Measurements from ENCODE around the gene MTMR3. TPM values are rescaled to one million over a fixed set of nuclear protein-coding genes. Genes with fewer than 3 reads are reported as not detected.
A peak's percentile ranks its signal among the peaks of the same experiment; 100 is the strongest.

Gene MTMR3
- total and polyA plus RNA-seq, 2 donors from 2014 or later, result 9.6 to 56.2 TPM

DNA sequence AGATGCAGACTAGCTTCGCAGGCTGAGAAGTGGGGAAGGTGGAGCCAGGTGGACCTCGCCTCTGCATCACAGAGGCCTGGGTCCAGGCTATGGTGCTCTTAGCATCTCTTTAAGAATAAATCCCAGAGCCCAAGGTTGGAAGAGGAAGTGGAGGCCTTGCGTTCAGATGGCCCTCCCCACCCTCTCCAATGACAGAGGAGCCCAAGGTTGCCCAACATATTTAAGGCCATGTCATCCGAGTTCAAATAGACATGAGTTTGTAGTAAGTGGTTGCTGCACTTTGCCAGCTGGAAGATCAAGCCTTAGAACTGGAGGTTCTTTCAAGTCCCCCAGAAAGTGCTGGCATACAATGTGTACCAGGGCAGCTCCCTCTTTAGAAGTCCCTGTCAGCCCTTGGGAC lies 150.2 kb downstream of the MTMR3 start:
- no peak overlapping the region for H3K27ac ChIP-seq (ENCODE audit: low read depth in 2 of 2, low read length in 2 of 2)
- peaks cover 0 to 8% (median 0%) of the 10 kb centered on the region in 3 donors for H3K36me3 ChIP-seq (ENCODE audit: control insufficient read depth in 2 of 3, insufficient read depth in 3 of 3, low read length in 3 of 3)
- no peak for DNase-seq
- no peak for FAIRE-seq
- intact Hi-C loops (cut with DNase I), result no loop called here
- H3K4me3 ChIP-seq (ENCODE audit: low read length in 3 of 3), result no peak overlapping the region
- no peaks in the 10 kb centered on the region for H3K27me3 ChIP-seq (ENCODE audit: control insufficient read depth, insufficient read depth, low read length)
- H3K9ac ChIP-seq (ENCODE audit: low read length in 3 of 3), result no peak overlapping the region
- TF ChIP-seq, protein P1, sequence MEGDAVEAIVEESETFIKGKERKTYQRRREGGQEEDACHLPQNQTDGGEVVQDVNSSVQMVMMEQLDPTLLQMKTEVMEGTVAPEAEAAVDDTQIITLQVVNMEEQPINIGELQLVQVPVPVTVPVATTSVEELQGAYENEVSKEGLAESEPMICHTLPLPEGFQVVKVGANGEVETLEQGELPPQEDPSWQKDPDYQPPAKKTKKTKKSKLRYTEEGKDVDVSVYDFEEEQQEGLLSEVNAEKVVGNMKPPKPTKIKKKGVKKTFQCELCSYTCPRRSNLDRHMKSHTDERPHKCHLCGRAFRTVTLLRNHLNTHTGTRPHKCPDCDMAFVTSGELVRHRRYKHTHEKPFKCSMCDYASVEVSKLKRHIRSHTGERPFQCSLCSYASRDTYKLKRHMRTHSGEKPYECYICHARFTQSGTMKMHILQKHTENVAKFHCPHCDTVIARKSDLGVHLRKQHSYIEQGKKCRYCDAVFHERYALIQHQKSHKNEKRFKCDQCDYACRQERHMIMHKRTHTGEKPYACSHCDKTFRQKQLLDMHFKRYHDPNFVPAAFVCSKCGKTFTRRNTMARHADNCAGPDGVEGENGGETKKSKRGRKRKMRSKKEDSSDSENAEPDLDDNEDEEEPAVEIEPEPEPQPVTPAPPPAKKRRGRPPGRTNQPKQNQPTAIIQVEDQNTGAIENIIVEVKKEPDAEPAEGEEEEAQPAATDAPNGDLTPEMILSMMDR (IDR thresholded peaks at IDR 0.05; ENCODE audit: borderline replicate concordance, extremely low read depth, insufficient read depth), result no peak
- peaks cover 0 to 1% (median 0%) of the 10 kb centered on the region in 3 donors for H3K4me1 ChIP-seq (ENCODE audit: control insufficient read depth in 2 of 3, insufficient read depth in 2 of 3, low read depth in 1 of 3, low read length in 3 of 3)
- H3K9me3 ChIP-seq (ENCODE audit: control insufficient read depth in 2 of 3, insufficient read depth in 1 of 3, low read length in 3 of 3), result no peaks in the 10 kb centered on the region

DNA sequence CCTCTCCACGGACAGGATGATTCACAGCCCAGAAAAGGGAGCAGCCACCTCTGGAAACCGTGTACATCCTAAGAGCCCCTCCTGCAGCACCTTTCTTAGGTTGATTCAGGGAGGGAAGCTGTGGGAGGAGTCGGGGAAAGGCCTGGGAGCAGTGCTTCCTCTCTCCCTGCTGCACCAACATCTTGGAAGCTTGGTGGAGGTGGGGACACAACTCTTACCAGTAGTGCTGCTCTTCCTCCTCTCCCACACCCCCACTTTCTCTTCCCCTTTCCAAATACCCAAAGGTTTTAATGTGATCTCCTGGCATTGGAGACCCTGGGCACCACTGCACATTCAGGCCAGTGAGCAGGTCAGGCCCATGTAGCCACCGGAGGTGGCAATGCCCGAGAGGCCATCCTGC lies 150.9 kb downstream of the MTMR3 start:
- DNase-seq (no peak), FAIRE-seq (no peak)
- H3K27me3 ChIP-seq (ENCODE audit: control insufficient read depth, insufficient read depth, low read length), result no peaks in the 10 kb centered on the region
- TF ChIP-seq, protein P1 (IDR thresholded peaks at IDR 0.05; ENCODE audit: borderline replicate concordance, extremely low read depth, insufficient read depth), result no peak
- peaks cover 0 to 6% (median 0%) of the 10 kb centered on the region in 3 donors for H3K4me1 ChIP-seq (ENCODE audit: control insufficient read depth in 2 of 3, insufficient read depth in 2 of 3, low read depth in 1 of 3, low read length in 3 of 3)
- no peaks in the 10 kb centered on the region for H3K9me3 ChIP-seq (ENCODE audit: control insufficient read depth in 2 of 3, insufficient read depth in 1 of 3, low read length in 3 of 3)
- H3K9ac ChIP-seq (ENCODE audit: low read length in 3 of 3), result no peak overlapping the region
- H3K36me3 ChIP-seq (ENCODE audit: control insufficient read depth in 2 of 3, insufficient read depth in 3 of 3, low read length in 3 of 3), result peaks cover 0 to under 1% (median 0%) of the 10 kb centered on the region in 3 donors
- no peak overlapping the region for H3K27ac ChIP-seq (ENCODE audit: low read depth in 2 of 2, low read length in 2 of 2)
- no peak overlapping the region for H3K4me3 ChIP-seq (ENCODE audit: low read length in 3 of 3)
- intact Hi-C loops (cut with DNase I), result no loop called here

DNA sequence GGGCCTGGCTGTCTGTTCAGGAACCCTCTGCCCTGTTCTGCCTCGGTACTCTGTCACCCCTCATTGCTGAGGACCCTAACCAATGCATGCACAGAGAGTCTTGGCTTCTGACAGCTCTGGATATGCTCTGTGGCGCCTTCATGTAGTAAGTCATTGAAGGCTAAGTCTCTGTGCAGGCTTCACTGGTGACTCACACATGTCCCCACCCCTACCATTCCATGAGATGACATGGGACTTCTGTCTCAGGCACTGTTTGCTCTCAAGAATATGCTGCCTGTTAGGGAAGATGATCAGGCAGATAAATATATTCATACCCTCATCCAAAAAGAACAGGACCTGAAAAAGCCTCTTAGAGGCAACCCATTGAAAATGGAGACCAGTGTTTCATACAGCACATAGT lies 153.7 kb downstream of the MTMR3 start:
- DNase-seq, result no peak
- Histone ChIP-seq H3K4me3 (ENCODE audit: low read length in 3 of 3) (no peak overlapping the region), H3K27me3 (ENCODE audit: control insufficient read depth, insufficient read depth, low read length) (no peaks in the 10 kb centered on the region), H3K27ac (ENCODE audit: low read depth in 2 of 2, low read length in 2 of 2) (no peak overlapping the region), H3K9ac (ENCODE audit: low read length in 3 of 3) (no peak overlapping the region), H3K36me3 (ENCODE audit: control insufficient read depth in 2 of 3, insufficient read depth in 3 of 3, low read length in 3 of 3) (no peaks in the 10 kb centered on the region), H3K9me3 (ENCODE audit: control insufficient read depth in 2 of 3, insufficient read depth in 1 of 3, low read length in 3 of 3) (no peaks in the 10 kb centered on the region), H3K4me1 (ENCODE audit: control insufficient read depth in 2 of 3, insufficient read depth in 2 of 3, low read depth in 1 of 3, low read length in 3 of 3) (peaks cover 0 to 6% (median 0%) of the 10 kb centered on the region in 3 donors)
- no peak for FAIRE-seq
- TF ChIP-seq, protein P1 (IDR thresholded peaks at IDR 0.05; ENCODE audit: borderline replicate concordance, extremely low read depth, insufficient read depth), result no peak
- intact Hi-C loops (cut with DNase I), result no loop called here

DNA sequence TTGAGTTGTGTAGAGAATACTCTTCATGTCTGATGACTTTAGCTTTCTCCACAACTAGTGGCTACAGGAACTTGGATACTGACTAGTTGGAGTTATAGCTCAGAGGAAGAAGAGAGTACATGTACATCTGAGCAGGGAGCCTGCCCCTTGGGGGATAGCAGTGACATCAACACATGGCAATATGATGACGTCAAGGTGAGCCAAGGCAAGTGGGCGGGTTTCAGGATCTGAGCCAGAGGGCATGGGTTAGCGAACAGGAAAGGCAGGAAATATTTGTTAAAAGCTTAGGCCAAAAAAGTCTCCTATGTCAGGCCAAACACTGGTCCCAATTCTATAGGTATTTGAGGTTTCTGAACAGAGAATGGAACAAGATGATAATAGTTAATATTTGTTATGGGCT lies 155.2 kb downstream of the MTMR3 start:
- intact Hi-C loops (cut with DNase I), result no loop called here
- no peaks in the 10 kb centered on the region for H3K27me3 ChIP-seq (ENCODE audit: control insufficient read depth, insufficient read depth, low read length)
- DNase-seq, result peak in 2 of 5 donors; percentile 26 to 47
- H3K4me3 ChIP-seq (ENCODE audit: low read length in 3 of 3), result no peak overlapping the region
- H3K9ac ChIP-seq (ENCODE audit: low read length in 3 of 3), result no peak overlapping the region
- no peaks in the 10 kb centered on the region for H3K36me3 ChIP-seq (ENCODE audit: control insufficient read depth in 2 of 3, insufficient read depth in 3 of 3, low read length in 3 of 3)
- no peak overlapping the region for H3K27ac ChIP-seq (ENCODE audit: low read depth in 2 of 2, low read length in 2 of 2)
- no peak for FAIRE-seq
- H3K4me1 ChIP-seq (ENCODE audit: control insufficient read depth in 2 of 3, insufficient read depth in 2 of 3, low read depth in 1 of 3, low read length in 3 of 3), result peaks cover 0 to 6% (median 2%) of the 10 kb centered on the region in 3 donors
- TF ChIP-seq, protein P1 (IDR thresholded peaks at IDR 0.05; ENCODE audit: borderline replicate concordance, extremely low read depth, insufficient read depth), result no peak
- H3K9me3 ChIP-seq (ENCODE audit: control insufficient read depth in 2 of 3, insufficient read depth in 1 of 3, low read length in 3 of 3), result no peaks in the 10 kb centered on the region
